Neural cell (in vitro differentiated cells): ENCODE data around the gene SLC6A5. TPM values are rescaled to one million over a fixed set of nuclear protein-coding genes. Genes with fewer than 3 reads are reported as not detected.
"Not testable (repeated sequence)": the region's sequence is repeated elsewhere in the genome, so short reads cannot be mapped to it uniquely, and the experiment has no call there.

ENCODE experiments used
- H2AFZ ChIP-seq: fragments of 200-600, 300-800 bp; sonication (generic), shearing (Covaris generic); 2 replicates; pipeline ENCODE4 v1.6.0; 2014; ENCODE audit warnings: low read depth, mild to moderate bottlenecking, antibody characterized with exemption, low read length, moderate library complexity
- H3F3A ChIP-seq: fragments of 200-600 bp; shearing (Covaris generic); 2 replicates; pipeline ENCODE4 v1.6.1; 2016; ENCODE audit warnings: mild to moderate bottlenecking, moderate library complexity, mixed read lengths, antibody characterized with exemption, low read length; ENCODE audit not compliant: insufficient read depth, poor library complexity, severe bottlenecking
- H3K27ac ChIP-seq: fragments of 200-600, 300-800 bp; sonication (generic), shearing (Covaris generic); 2 replicates; pipeline ENCODE4 v1.5.1; 2014; ENCODE audit warnings: mild to moderate bottlenecking, low read length, moderate library complexity
- H3K27me3 ChIP-seq: fragments of 300-800, 200-600 bp; sonication (generic), shearing (Covaris generic); 2 replicates; pipeline ENCODE4 v1.6.0; 2014; ENCODE audit warnings: mild to moderate bottlenecking, low read depth, low read length, moderate library complexity; ENCODE audit not compliant: insufficient read depth
- H3K36me3 ChIP-seq: fragments of 300-800, 200-600 bp; sonication (generic), shearing (Covaris generic); 2 replicates; pipeline ENCODE4 v1.5.1; 2014; ENCODE audit warnings: mild to moderate bottlenecking, antibody characterized with exemption, low read length, moderate library complexity; ENCODE audit not compliant: insufficient read depth
- H3K4me2 ChIP-seq: fragments of 300-800, 200-600 bp; sonication (generic), shearing (Covaris generic); 2 replicates; pipeline ENCODE4 v1.6.0; 2014; ENCODE audit warnings: mild to moderate bottlenecking, low read length
- H3K4me3 ChIP-seq: fragments of 300-800, 200-600 bp; sonication (generic), shearing (Covaris generic); 2 replicates; pipeline ENCODE4 v1.5.1; 2014; ENCODE audit warnings: mild to moderate bottlenecking, low read length, moderate library complexity
- H3K79me2 ChIP-seq: fragments of 200-600 bp; shearing (Covaris generic); replicated peaks from 2 replicates; pipeline ENCODE4 v1.6.0; 2014; ENCODE audit warnings: mild to moderate bottlenecking, low read length, moderate library complexity; ENCODE audit not compliant: insufficient read depth
- H3K9ac ChIP-seq: fragments of 300-800, 200-600 bp; sonication (generic), shearing (Covaris generic); 2 replicates; pipeline ENCODE4 v1.6.1; 2016; ENCODE audit warnings: mild to moderate bottlenecking, low read length, mixed read lengths
- H3K9me2 ChIP-seq: fragments of 200-600 bp; shearing (Covaris generic); 2 replicates; pipeline ENCODE4 v1.6.1; 2016; ENCODE audit warnings: mild to moderate bottlenecking, low read length, mixed read lengths; ENCODE audit not compliant: insufficient read depth
- H3K9me3 ChIP-seq: fragments of 200-600, 300-800 bp; sonication (generic), shearing (Covaris generic); 2 replicates; pipeline ENCODE4 v1.6.1; 2016; ENCODE audit warnings: mild to moderate bottlenecking, mixed run types, low read length, moderate library complexity, mixed read lengths
- H4K20me1 ChIP-seq: fragments of 200-600 bp; shearing (Covaris generic); 2 replicates; pipeline ENCODE4 v1.6.1; 2016; ENCODE audit warnings: mild to moderate bottlenecking, mixed run types; ENCODE audit not compliant: insufficient read depth
- CTCF ChIP-seq: fragments of 450-650 bp; IDR thresholded peaks from 2 replicates; pipeline ENCODE4 v1.5.1; 2014; ENCODE audit warnings: antibody characterized with exemption, mild to moderate bottlenecking, moderate library complexity; ENCODE audit not compliant: poor library complexity, severe bottlenecking
- EP300 ChIP-seq: fragments of 450-650 bp; conservative IDR thresholded peaks from 2 replicates; pipeline ENCODE4 v1.6.1; 2014; ENCODE audit warnings: antibody characterized with exemption, mild to moderate bottlenecking, moderate library complexity; ENCODE audit not compliant: poor library complexity, severe bottlenecking
- EZH2 ChIP-seq: fragments of 200-600, 300-800 bp; shearing (Covaris generic), sonication (generic); IDR thresholded peaks from 2 replicates; pipeline ENCODE4 v1.6.1; 2014; ENCODE audit warnings: antibody characterized with exemption, low read length, borderline replicate concordance, mild to moderate bottlenecking; ENCODE audit not compliant: insufficient read depth, poor library complexity, severe bottlenecking
- MXI1 ChIP-seq: fragments of 450-650 bp; conservative IDR thresholded peaks from 2 replicates; pipeline ENCODE4 v1.6.1; 2014; ENCODE audit warnings: antibody characterized with exemption, mild to moderate bottlenecking; ENCODE audit not compliant: poor library complexity, severe bottlenecking
- POLR2AphosphoS5 ChIP-seq: IDR thresholded peaks from 2 replicates; pipeline ENCODE4 v1.6.1; 2012
- RAD21 ChIP-seq: fragments of 450-650 bp; conservative IDR thresholded peaks from 2 replicates; pipeline ENCODE4 v1.6.1; 2014; ENCODE audit warnings: antibody characterized with exemption, mild to moderate bottlenecking, moderate library complexity
- REST ChIP-seq: IDR thresholded peaks from 2 replicates; pipeline ENCODE4 v1.6.1; 2012; ENCODE audit warnings: borderline replicate concordance
- SMC3 ChIP-seq: fragments of 450-650 bp; conservative IDR thresholded peaks from 2 replicates; pipeline ENCODE4 v1.6.1; 2014; ENCODE audit warnings: antibody characterized with exemption, mild to moderate bottlenecking, moderate library complexity; ENCODE audit not compliant: poor library complexity
- TAF1 ChIP-seq: IDR thresholded peaks from 2 replicates; pipeline ENCODE4 v1.6.1; 2012; ENCODE audit warnings: low read depth
- polyA plus RNA-seq: library from polyadenylated mRNA; depleted of rRNA; stranded (reverse); fragments of >200 nt; gene quantifications from 2 replicates; pipeline ENCODE4 v1.2.3, GENCODE V29; 2014

The SLC6A5 gene
- polyA plus RNA-seq, 1 donor from 2014 or later: not detected

DNA sequence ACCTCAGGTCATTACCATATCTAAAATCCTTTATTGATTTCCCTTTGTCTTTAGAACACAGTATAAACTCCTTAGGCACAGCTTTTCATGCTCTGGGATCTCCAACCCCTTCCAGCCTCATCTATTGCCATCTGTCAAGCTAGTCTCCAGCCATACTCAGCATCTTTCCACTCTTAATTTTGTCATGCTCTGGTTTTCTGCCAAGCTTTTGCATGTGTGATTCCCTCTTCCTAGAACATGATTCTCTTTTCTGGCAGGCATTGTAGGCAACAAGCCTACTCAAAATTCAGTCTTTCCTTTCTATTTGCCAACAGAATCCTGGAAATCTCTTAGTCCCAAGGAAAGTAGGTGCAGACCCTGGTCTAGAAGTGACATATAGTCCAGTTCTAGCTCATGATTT lies 35.5 kb upstream of the SLC6A5 start:
- Histone ChIP-seq H2AFZ (no peak overlapping the region), H3K27me3 (no peaks in the 10 kb centered on the region), H3K9me3 (no peaks in the 10 kb centered on the region), H3K36me3 (no peaks in the 10 kb centered on the region), H3K4me2 (no peak overlapping the region), H3K79me2 (no peaks in the 10 kb centered on the region), H3K27ac (no peak overlapping the region), H4K20me1 (no peaks in the 10 kb centered on the region), H3F3A (no peaks in the 10 kb centered on the region), H3K9ac (no peak overlapping the region), H3K4me3 (no peak overlapping the region), H3K9me2 (no peaks in the 10 kb centered on the region)
- TF ChIP-seq REST: no peak
- TF ChIP-seq MXI1: no peak
- no peak for TF ChIP-seq RAD21
- TF ChIP-seq TAF1: no peak
- no peak for TF ChIP-seq SMC3

DNA sequence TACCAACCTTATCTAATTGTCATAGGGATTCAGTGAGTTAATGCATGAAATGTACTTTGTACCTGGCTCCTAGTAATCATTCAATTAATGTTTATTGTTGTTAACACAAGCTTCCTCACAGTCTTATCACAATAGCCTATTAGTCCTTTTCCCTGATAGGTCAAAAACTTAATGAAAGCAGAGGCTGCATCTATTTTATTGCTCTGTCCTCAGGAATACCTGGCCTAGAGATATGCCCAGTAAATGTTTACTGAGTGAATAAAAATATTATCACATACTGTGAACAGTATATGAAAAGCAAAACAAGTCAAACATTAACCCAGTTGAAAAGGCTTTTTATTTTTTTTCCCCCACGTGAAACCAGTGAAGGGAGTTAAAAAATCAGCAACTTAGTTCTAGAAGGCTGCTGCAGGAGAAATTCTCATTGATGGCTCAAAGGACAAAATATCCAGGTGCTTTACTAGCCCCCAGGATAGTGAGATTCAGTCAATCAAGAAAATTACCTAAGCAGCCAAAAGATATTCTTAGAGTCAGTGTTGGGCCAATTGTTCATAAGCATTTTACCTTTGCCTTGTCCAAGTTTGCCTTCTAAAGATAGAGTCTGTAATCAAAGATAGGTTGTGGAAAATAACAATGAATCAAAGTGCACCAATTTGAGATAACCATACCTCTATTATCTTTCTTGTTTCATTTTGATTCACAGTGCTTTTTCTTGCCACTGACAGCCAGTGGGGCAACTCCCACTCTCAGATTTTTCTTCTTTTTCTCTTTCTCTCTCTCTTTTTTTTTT lies 34.4 kb upstream of the SLC6A5 start:
- Histone ChIP-seq H3K27me3 (no peaks in the 10 kb centered on the region), H3K9ac (no peak overlapping the region), H3K9me3 (no peaks in the 10 kb centered on the region), H3K79me2 (no peaks in the 10 kb centered on the region), H3K9me2 (no peaks in the 10 kb centered on the region), H2AFZ (no peak overlapping the region), H4K20me1 (no peaks in the 10 kb centered on the region), H3K36me3 (no peaks in the 10 kb centered on the region), H3F3A (no peaks in the 10 kb centered on the region), H3K4me3 (no peak overlapping the region), H3K4me2 (no peak overlapping the region), H3K27ac (no peak overlapping the region)
- no peak for TF ChIP-seq TAF1
- TF ChIP-seq REST: no peak
- TF ChIP-seq MXI1: no peak
- TF ChIP-seq EP300: no peak
- no peak for TF ChIP-seq CTCF
- no peak for TF ChIP-seq SMC3
- TF ChIP-seq POLR2AphosphoS5: no peak
- no peak for TF ChIP-seq RAD21
- TF ChIP-seq EZH2: no peak

- not testable (repeated sequence) for H3K4me2 ChIP-seq, H3K9me2 ChIP-seq, H3K27ac ChIP-seq, H3K27me3 ChIP-seq, H3F3A ChIP-seq, H3K36me3 ChIP-seq, H3K9me3 ChIP-seq, H3K4me3 ChIP-seq, H3K9ac ChIP-seq, H3K79me2 ChIP-seq, H2AFZ ChIP-seq, H4K20me1 ChIP-seq
Measured at GRCh38 chr11:20566115-20566514, 33.3 kb upstream of the SLC6A5 start.
